ENCODE measurements around the gene ABCC8.

DNA sequence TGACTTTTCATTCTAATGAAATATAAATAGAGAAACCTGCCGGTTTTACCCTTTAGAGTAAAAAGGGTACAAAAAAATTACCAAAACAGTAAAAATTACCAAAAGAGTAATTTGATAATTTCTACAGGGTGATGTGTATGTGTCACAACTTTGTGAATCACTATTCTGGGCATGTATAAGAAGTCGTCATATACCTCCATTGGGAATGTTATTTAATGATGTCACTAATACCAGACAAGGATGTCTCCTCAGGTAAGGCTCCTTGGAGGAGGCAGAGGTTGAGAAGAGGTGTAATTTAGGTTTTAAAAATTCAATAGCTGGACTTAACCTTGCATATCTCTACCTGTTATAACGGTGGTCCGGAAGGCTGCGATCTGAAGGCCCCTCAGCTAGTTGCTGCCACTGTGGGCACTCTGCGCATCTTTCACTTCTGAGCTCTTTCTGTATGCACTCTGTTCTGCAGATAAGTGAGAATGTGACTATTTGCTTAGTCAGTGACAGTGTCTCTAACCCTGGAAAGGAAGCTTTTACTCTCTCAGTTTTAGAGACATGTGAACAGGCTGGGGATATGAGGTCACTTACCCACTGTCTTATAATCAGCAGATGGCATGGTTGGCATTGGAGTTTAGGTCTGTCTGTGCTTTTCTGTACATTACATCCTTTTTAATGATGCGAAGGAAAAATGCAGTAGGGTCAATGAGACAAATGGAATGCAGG lies 126.0 kb downstream of the ABCC8 start:
- TF ChIP-seq, protein P1, sequence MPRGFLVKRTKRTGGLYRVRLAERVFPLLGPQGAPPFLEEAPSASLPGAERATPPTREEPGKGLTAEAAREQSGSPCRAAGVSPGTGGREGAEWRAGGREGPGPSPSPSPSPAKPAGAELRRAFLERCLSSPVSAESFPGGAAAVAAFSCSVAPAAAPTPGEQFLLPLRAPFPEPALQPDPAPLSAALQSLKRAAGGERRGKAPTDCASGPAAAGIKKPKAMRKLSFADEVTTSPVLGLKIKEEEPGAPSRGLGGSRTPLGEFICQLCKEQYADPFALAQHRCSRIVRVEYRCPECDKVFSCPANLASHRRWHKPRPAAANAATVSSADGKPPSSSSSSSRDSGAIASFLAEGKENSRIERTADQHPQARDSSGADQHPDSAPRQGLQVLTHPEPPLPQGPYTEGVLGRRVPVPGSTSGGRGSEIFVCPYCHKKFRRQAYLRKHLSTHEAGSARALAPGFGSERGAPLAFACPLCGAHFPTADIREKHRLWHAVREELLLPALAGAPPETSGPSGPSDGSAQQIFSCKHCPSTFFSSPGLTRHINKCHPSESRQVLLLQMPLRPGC (tag by site-specific recombination; IDR thresholded peaks at IDR 0.05), result no peak
- TF ChIP-seq, protein P2, sequence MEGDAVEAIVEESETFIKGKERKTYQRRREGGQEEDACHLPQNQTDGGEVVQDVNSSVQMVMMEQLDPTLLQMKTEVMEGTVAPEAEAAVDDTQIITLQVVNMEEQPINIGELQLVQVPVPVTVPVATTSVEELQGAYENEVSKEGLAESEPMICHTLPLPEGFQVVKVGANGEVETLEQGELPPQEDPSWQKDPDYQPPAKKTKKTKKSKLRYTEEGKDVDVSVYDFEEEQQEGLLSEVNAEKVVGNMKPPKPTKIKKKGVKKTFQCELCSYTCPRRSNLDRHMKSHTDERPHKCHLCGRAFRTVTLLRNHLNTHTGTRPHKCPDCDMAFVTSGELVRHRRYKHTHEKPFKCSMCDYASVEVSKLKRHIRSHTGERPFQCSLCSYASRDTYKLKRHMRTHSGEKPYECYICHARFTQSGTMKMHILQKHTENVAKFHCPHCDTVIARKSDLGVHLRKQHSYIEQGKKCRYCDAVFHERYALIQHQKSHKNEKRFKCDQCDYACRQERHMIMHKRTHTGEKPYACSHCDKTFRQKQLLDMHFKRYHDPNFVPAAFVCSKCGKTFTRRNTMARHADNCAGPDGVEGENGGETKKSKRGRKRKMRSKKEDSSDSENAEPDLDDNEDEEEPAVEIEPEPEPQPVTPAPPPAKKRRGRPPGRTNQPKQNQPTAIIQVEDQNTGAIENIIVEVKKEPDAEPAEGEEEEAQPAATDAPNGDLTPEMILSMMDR (tag by site-specific recombination; IDR thresholded peaks at IDR 0.05), result no peak
- TF ChIP-seq ZIC2 (tag by site-specific recombination; IDR thresholded peaks at IDR 0.05) (no peak), ZNF239 (tag by site-specific recombination; IDR thresholded peaks at IDR 0.05) (no peak), KLF16 (tag by site-specific recombination; IDR thresholded peaks at IDR 0.05) (no peak)
- TF ChIP-seq, protein P3, sequence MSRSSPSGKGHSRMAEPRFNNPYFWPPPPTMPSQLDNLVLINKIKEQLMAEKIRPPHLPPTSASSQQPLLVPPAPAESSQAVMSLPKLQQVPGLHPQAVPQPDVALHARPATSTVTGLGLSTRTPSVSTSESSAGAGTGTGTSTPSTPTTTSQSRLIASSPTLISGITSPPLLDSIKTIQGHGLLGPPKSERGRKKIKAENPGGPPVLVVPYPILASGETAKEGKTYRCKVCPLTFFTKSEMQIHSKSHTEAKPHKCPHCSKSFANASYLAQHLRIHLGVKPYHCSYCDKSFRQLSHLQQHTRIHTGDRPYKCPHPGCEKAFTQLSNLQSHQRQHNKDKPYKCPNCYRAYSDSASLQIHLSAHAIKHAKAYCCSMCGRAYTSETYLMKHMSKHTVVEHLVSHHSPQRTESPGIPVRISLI (tag by site-specific recombination; IDR thresholded peaks at IDR 0.05), result no peak
- TF ChIP-seq, protein P4, sequence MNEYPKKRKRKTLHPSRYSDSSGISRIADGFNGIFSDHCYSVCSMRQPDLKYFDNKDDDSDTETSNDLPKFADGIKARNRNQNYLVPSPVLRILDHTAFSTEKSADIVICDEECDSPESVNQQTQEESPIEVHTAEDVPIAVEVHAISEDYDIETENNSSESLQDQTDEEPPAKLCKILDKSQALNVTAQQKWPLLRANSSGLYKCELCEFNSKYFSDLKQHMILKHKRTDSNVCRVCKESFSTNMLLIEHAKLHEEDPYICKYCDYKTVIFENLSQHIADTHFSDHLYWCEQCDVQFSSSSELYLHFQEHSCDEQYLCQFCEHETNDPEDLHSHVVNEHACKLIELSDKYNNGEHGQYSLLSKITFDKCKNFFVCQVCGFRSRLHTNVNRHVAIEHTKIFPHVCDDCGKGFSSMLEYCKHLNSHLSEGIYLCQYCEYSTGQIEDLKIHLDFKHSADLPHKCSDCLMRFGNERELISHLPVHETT (tag by site-specific recombination; IDR thresholded peaks at IDR 0.05), result no peak
